HEK293 (cell line): ENCODE results near the gene GRHL3.

Experiments used
- CTCF ChIA-PET: fragments of 350-600 bp; formaldehyde crosslinking; extraction: SDS; loops from one replicate; lab custom pipeline; 2021; ENCODE audit warnings: antibody characterized with exemption; lab: Yijun Ruan, JAX
- POLR2A ChIA-PET: fragments of 300-600 bp; formaldehyde crosslinking; extraction: SDS; loops from one replicate; lab custom pipeline; 2020; ENCODE audit warnings: antibody characterized with exemption, inconsistent platforms; lab: Yijun Ruan, JAX
- H3K27ac ChIP-seq: fragments of 200-500 bp; sonication (Bioruptor generic); 2 replicates; pipeline ENCODE4 v1.5.1; 2014; ENCODE audit warnings: low read depth, low read length, control low read depth, inconsistent platforms; ENCODE audit errors: extremely low read depth
- H3K36me3 ChIP-seq, 2 experiments: fragments of 200-500 bp in 1 of 2; sonication (Bioruptor generic) in 1 of 2; 1 replicate in 1 of 2; 2 replicates in 1 of 2; pipeline ENCODE4 v1.5.1; 2014 to 2017; ENCODE audit warnings: inconsistent platforms in 2 of 2, low read length in 2 of 2; ENCODE audit not compliant: control insufficient read depth in 2 of 2, insufficient read depth in 1 of 2
- H3K4me1 ChIP-seq: fragments of 200-500 bp; sonication (Bioruptor generic); 2 replicates; pipeline ENCODE4 v1.5.1; 2014; ENCODE audit warnings: mild to moderate bottlenecking, low read length, inconsistent platforms; ENCODE audit not compliant: control insufficient read depth, insufficient read depth
- H3K4me3 ChIP-seq: 2 replicates; pipeline ENCODE4 v1.5.1; 2011; ENCODE audit warnings: low read depth, mild to moderate bottlenecking, control low read depth, low read length, moderate library complexity
- H3K9me3 ChIP-seq: fragments of 200-500 bp; sonication (Bioruptor generic); 2 replicates; pipeline ENCODE4 v1.5.1; 2014; ENCODE audit warnings: low read depth, low read length, inconsistent platforms; ENCODE audit not compliant: control insufficient read depth, insufficient read depth
- BCL11B ChIP-seq: fragments of 450-650 bp; formaldehyde crosslinking; IDR thresholded peaks from 2 replicates; pipeline ENCODE4 v1.5.1; 2016; ENCODE audit warnings: low read depth, missing biosample characterization, missing genetic modification characterization
- HOXD13 ChIP-seq: sonication (generic); formaldehyde crosslinking; IDR thresholded peaks from 2 replicates; pipeline ENCODE4 v1.8.0; 2022; ENCODE audit warnings: missing genetic modification reagents, borderline replicate concordance
- KLF10 ChIP-seq: fragments of 450-650 bp; IDR thresholded peaks from 2 replicates; pipeline ENCODE4 v1.5.1; 2018; ENCODE audit warnings: missing biosample characterization, mild to moderate bottlenecking, missing genetic modification characterization
- KLF7 ChIP-seq: fragments of 450-650 bp; formaldehyde crosslinking; IDR thresholded peaks from 2 replicates; pipeline ENCODE4 v1.5.1; 2016; ENCODE audit warnings: missing biosample characterization, missing genetic modification characterization, borderline replicate concordance
- MEIS1 ChIP-seq: sonication (generic); formaldehyde crosslinking; IDR thresholded peaks from 2 replicates; pipeline ENCODE4 v1.8.1; 2022; ENCODE audit warnings: missing genetic modification reagents, mild to moderate bottlenecking, borderline replicate concordance
- MYNN ChIP-seq: fragments of 450-650 bp; formaldehyde crosslinking; IDR thresholded peaks from 2 replicates; pipeline ENCODE4 v1.5.1; 2016; ENCODE audit warnings: missing biosample characterization, missing genetic modification characterization, borderline replicate concordance
- PRDM6 ChIP-seq: fragments of 450-650 bp; formaldehyde crosslinking; IDR thresholded peaks from 2 replicates; pipeline ENCODE4 v1.5.1; 2017; ENCODE audit warnings: missing biosample characterization, missing genetic modification characterization
- SCRT1 ChIP-seq: fragments of 450-650 bp; formaldehyde crosslinking; IDR thresholded peaks from 2 replicates; pipeline ENCODE4 v1.5.1; 2016; ENCODE audit warnings: missing biosample characterization, missing genetic modification characterization, borderline replicate concordance
- ZBTB10 ChIP-seq: fragments of 450-650 bp; formaldehyde crosslinking; IDR thresholded peaks from 2 replicates; pipeline ENCODE4 v1.5.1; 2016; ENCODE audit warnings: missing biosample characterization, missing genetic modification characterization
- ZNF155 ChIP-seq: fragments of 450-650 bp; formaldehyde crosslinking; IDR thresholded peaks from 2 replicates; pipeline ENCODE4 v1.5.1; 2016; ENCODE audit warnings: missing biosample characterization, missing genetic modification characterization
- ZNF174 ChIP-seq: fragments of 450-650 bp; formaldehyde crosslinking; IDR thresholded peaks from 2 replicates; pipeline ENCODE4 v1.5.0; 2017; ENCODE audit warnings: missing biosample characterization, mild to moderate bottlenecking, missing genetic modification characterization
- ZNF211 ChIP-seq: fragments of 450-650 bp; formaldehyde crosslinking; IDR thresholded peaks from 2 replicates; pipeline ENCODE4 v1.5.1; 2016; ENCODE audit warnings: low read depth, missing biosample characterization, missing genetic modification characterization
- ZNF248 ChIP-seq: fragments of 450-650 bp; formaldehyde crosslinking; IDR thresholded peaks from 2 replicates; pipeline ENCODE4 v1.5.1; 2017; ENCODE audit warnings: missing biosample characterization, missing genetic modification characterization
- ZNF366 ChIP-seq: fragments of 450-650 bp; formaldehyde crosslinking; conservative IDR thresholded peaks from 2 replicates; pipeline ENCODE4 v1.5.1; 2016; ENCODE audit warnings: missing biosample characterization, missing genetic modification characterization
- ZNF416 ChIP-seq: fragments of 450-650 bp; formaldehyde crosslinking; IDR thresholded peaks from 2 replicates; pipeline ENCODE4 v1.5.1; 2016; ENCODE audit warnings: missing biosample characterization, missing genetic modification characterization
- ZNF449 ChIP-seq: fragments of 450-650 bp; formaldehyde crosslinking; IDR thresholded peaks from 2 replicates; pipeline ENCODE4 v1.5.1; 2017; ENCODE audit warnings: missing biosample characterization, mild to moderate bottlenecking, missing genetic modification characterization, moderate library complexity
- ZNF544 ChIP-seq: fragments of 450-650 bp; formaldehyde crosslinking; IDR thresholded peaks from 2 replicates; pipeline ENCODE4 v1.5.0; 2017; ENCODE audit warnings: missing biosample characterization, missing genetic modification characterization
- ZNF571 ChIP-seq: fragments of 450-650 bp; formaldehyde crosslinking; IDR thresholded peaks from 2 replicates; pipeline ENCODE4 v1.5.0; 2017; ENCODE audit warnings: missing biosample characterization, missing genetic modification characterization
- ZNF600 ChIP-seq: fragments of 450-650 bp; formaldehyde crosslinking; IDR thresholded peaks from 2 replicates; pipeline ENCODE4 v1.5.1; 2016; ENCODE audit warnings: missing biosample characterization, missing genetic modification characterization
- ZNF610 ChIP-seq: fragments of 450-650 bp; formaldehyde crosslinking; IDR thresholded peaks from 2 replicates; pipeline ENCODE4 v1.5.1; 2016; ENCODE audit warnings: missing biosample characterization, missing genetic modification characterization, borderline replicate concordance
- ZNF624 ChIP-seq: fragments of 450-650 bp; formaldehyde crosslinking; IDR thresholded peaks from 2 replicates; pipeline ENCODE4 v1.5.1; 2017; ENCODE audit warnings: missing biosample characterization, missing genetic modification characterization
- ZNF626 ChIP-seq: fragments of 450-650 bp; sonication (Bioruptor Pico); formaldehyde crosslinking; IDR thresholded peaks from 2 replicates; pipeline ENCODE4 v1.5.1; 2018; ENCODE audit warnings: missing biosample characterization, missing genetic modification characterization, inconsistent platforms
- ZNF664 ChIP-seq: fragments of 450-650 bp; formaldehyde crosslinking; IDR thresholded peaks from 2 replicates; pipeline ENCODE4 v1.5.1; 2016; ENCODE audit warnings: missing biosample characterization, missing genetic modification characterization
- ZNF830 ChIP-seq: fragments of 450-650 bp; IDR thresholded peaks from 2 replicates; pipeline ENCODE4 v1.5.0; 2018; ENCODE audit warnings: missing biosample characterization, missing genetic modification characterization, low read depth, mild to moderate bottlenecking, moderate library complexity
- TF ChIP-seq, protein P1 (sequence below): fragments of 450-650 bp; formaldehyde crosslinking; IDR thresholded peaks from 2 replicates; pipeline ENCODE4 v1.5.1; 2016; ENCODE audit warnings: missing biosample characterization, missing genetic modification characterization, borderline replicate concordance
- TF ChIP-seq, protein P2 (sequence below): fragments of 450-650 bp; formaldehyde crosslinking; IDR thresholded peaks from 2 replicates; pipeline ENCODE4 v1.5.1; 2016; ENCODE audit warnings: missing biosample characterization, missing genetic modification characterization

GRHL3 gene

GRCh38 chr1:24355466-24355865 lies 36.3 kb downstream of the GRHL3 start:
- H3K4me1 ChIP-seq, result peaks cover 10% of the 10 kb centered on the region
- TF ChIP-seq BCL11B (tag by site-specific recombination) (no peak), SCRT1 (tag by site-specific recombination) (no peak), ZNF155 (tag by site-specific recombination) (no peak), ZNF174 (tag by site-specific recombination) (no peak), MYNN (tag by site-specific recombination) (no peak), HOXD13 (CRISPR knock-in tag) (no peak), ZNF248 (tag by site-specific recombination) (no peak), ZNF544 (tag by site-specific recombination) (no peak), KLF10 (tag by site-specific recombination) (no peak), ZNF600 (no peak), ZNF610 (tag by site-specific recombination) (no peak), ZNF366 (tag by site-specific recombination) (no peak), ZNF571 (no peak), ZNF449 (tag by site-specific recombination) (no peak), PRDM6 (no peak)
- TF ChIP-seq, protein P1, sequence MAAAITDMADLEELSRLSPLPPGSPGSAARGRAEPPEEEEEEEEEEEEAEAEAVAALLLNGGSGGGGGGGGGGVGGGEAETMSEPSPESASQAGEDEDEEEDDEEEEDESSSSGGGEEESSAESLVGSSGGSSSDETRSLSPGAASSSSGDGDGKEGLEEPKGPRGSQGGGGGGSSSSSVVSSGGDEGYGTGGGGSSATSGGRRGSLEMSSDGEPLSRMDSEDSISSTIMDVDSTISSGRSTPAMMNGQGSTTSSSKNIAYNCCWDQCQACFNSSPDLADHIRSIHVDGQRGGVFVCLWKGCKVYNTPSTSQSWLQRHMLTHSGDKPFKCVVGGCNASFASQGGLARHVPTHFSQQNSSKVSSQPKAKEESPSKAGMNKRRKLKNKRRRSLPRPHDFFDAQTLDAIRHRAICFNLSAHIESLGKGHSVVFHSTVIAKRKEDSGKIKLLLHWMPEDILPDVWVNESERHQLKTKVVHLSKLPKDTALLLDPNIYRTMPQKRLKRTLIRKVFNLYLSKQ (tag by site-specific recombination), result no peak
- TF ChIP-seq, protein P2, sequence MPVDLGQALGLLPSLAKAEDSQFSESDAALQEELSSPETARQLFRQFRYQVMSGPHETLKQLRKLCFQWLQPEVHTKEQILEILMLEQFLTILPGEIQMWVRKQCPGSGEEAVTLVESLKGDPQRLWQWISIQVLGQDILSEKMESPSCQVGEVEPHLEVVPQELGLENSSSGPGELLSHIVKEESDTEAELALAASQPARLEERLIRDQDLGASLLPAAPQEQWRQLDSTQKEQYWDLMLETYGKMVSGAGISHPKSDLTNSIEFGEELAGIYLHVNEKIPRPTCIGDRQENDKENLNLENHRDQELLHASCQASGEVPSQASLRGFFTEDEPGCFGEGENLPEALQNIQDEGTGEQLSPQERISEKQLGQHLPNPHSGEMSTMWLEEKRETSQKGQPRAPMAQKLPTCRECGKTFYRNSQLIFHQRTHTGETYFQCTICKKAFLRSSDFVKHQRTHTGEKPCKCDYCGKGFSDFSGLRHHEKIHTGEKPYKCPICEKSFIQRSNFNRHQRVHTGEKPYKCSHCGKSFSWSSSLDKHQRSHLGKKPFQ (tag by site-specific recombination), result no peak
- TF ChIP-seq, all 188 proteins: peak for 0
- ChIA-PET POLR2A (no interaction called here), CTCF (interaction anchor here (1.5 kb wide), 1 partner anchor 35 kb away, joined by 5 read pairs; no protein-coding TSS in a partner anchor)
- Histone ChIP-seq H3K36me3 (peaks cover 0 to 60% of the 10 kb centered on the region in 2 experiments; a peak in 1 of 3 replicates), H3K27ac (no peak overlapping the region), H3K9me3 (no peaks in the 10 kb centered on the region), H3K4me3 (no peak overlapping the region)

GRCh38 chr1:24357038-24357437 lies 37.9 kb downstream of the GRHL3 start:
- TF ChIP-seq ZNF416 (tag by site-specific recombination) (no peak), ZNF664 (tag by site-specific recombination) (no peak), KLF10 (tag by site-specific recombination) (no peak), ZNF624 (no peak), ZBTB10 (tag by site-specific recombination) (no peak), MEIS1 (no peak), ZNF626 (no peak), KLF7 (tag by site-specific recombination) (no peak), ZNF830 (tag by site-specific recombination) (no peak), ZNF211 (no peak)
- TF ChIP-seq, protein P1 (tag by site-specific recombination), result no peak
- Histone ChIP-seq H3K27ac (no peak overlapping the region), H3K4me1 (peaks cover 6% of the 10 kb centered on the region), H3K9me3 (no peaks in the 10 kb centered on the region), H3K36me3 (peaks cover 0 to 68% of the 10 kb centered on the region in 2 experiments; a peak in 1 of 3 replicates), H3K4me3 (no peak overlapping the region)
- POLR2A ChIA-PET, result no interaction called here
- CTCF ChIA-PET, result no interaction called here
